Body of pancreas (tissue), 4 donors: Measurements from ENCODE around the gene ADORA1.

Experiments used
- CTCF ChIP-seq, 7 experiments: fragments of 450-650 bp in 4 of 7; fragments of 200-600 bp in 3 of 7; sonication (generic) in 3 of 7; IDR thresholded peaks; one replicate each; pipeline ENCODE4 v1.5.1; 2016 to 2019; ENCODE audit warnings: antibody characterized with exemption in 7 of 7
- POLR2A ChIP-seq, 3 donors: fragments of 450-650 bp; IDR thresholded peaks; one replicate each; pipeline ENCODE4 v1.6.1; 2016; ENCODE audit warnings: antibody characterized with exemption in 3 of 3, mild to moderate bottlenecking in 2 of 3

GRCh38 chr1:203186446-203187303 lies 59.1 kb downstream of the ADORA1 start, which contains the start of gene CHI3L1:
- TF ChIP-seq POLR2A (IDR thresholded peaks at IDR 0.05) (no peak), CTCF (IDR thresholded peaks at IDR 0.05) (no peak)
